Astrocyte (in vitro differentiated cells and primary cell): ENCODE data around the gene ENOX1. TPM values are rescaled to one million over a fixed set of nuclear protein-coding genes. Genes with fewer than 3 reads are reported as not detected.

ENCODE experiments used
- DNase-seq: peaks from one replicate; pipeline ENCODE4 v3.0.0-alpha.2; 2010; ENCODE audit warnings: low read depth
- FAIRE-seq: peaks from 2 replicates; lab custom pipeline; 2011; peaks lifted over from hg19 to GRCh38; lab: Jason Lieb, UNC
- H2AFZ ChIP-seq: 2 replicates; pipeline ENCODE4 v1.6.0; 2012; ENCODE audit warnings: low read depth, low read length, inconsistent platforms
- H3K27ac ChIP-seq: 2 replicates; pipeline ENCODE4 v1.5.1; 2011; ENCODE audit warnings: low read depth, low read length, inconsistent platforms
- H3K27me3 ChIP-seq: 2 replicates; pipeline ENCODE4 v1.6.0; 2011; ENCODE audit warnings: low read length, inconsistent platforms; ENCODE audit not compliant: insufficient read depth
- H3K36me3 ChIP-seq: 2 replicates; pipeline ENCODE4 v1.5.1; 2011; ENCODE audit warnings: low read length, inconsistent platforms; ENCODE audit not compliant: insufficient read depth
- H3K4me1 ChIP-seq: 2 replicates; pipeline ENCODE4 v1.5.1; 2011; ENCODE audit warnings: low read length, inconsistent platforms; ENCODE audit not compliant: insufficient read depth
- H3K4me2 ChIP-seq: 2 replicates; pipeline ENCODE4 v1.6.0; 2012; ENCODE audit warnings: low read length, inconsistent platforms
- H3K4me3 ChIP-seq: 2 replicates; pipeline ENCODE4 v1.5.1; 2011; ENCODE audit warnings: low read depth, mild to moderate bottlenecking, low read length, inconsistent platforms; ENCODE audit not compliant: insufficient read depth
- H3K79me2 ChIP-seq: 2 replicates; pipeline ENCODE4 v1.6.0; 2012; ENCODE audit warnings: mild to moderate bottlenecking, low read length, inconsistent platforms; ENCODE audit not compliant: insufficient read depth
- H3K9ac ChIP-seq: 2 replicates; pipeline ENCODE4 v1.6.0; 2012; ENCODE audit warnings: mild to moderate bottlenecking, low read length, inconsistent platforms
- H3K9me3 ChIP-seq: 2 replicates; pipeline ENCODE4 v1.5.1; 2012; ENCODE audit warnings: low read depth, mild to moderate bottlenecking, low read length, inconsistent platforms; ENCODE audit not compliant: insufficient read depth
- H4K20me1 ChIP-seq: 2 replicates; pipeline ENCODE4 v1.6.0; 2012; ENCODE audit warnings: low read length, inconsistent platforms; ENCODE audit not compliant: insufficient read depth
- H3K27ac Mint-ChIP-seq: one replicate; pipeline ENCODE4 v1.8.0; 2021; ENCODE audit warnings: mild to moderate bottlenecking, mixed read lengths; ENCODE audit not compliant: unreplicated experiment
- H3K27me3 Mint-ChIP-seq: one replicate; pipeline ENCODE4 v1.8.0; 2021; ENCODE audit warnings: low read depth, mixed read lengths; ENCODE audit not compliant: unreplicated experiment
- H3K36me3 Mint-ChIP-seq: one replicate; pipeline ENCODE4 v1.8.0; 2021; ENCODE audit warnings: low read depth, mixed read lengths; ENCODE audit not compliant: unreplicated experiment
- H3K4me1 Mint-ChIP-seq: one replicate; pipeline ENCODE4 v1.8.0; 2021; ENCODE audit warnings: low read depth, mixed read lengths; ENCODE audit not compliant: unreplicated experiment
- H3K4me3 Mint-ChIP-seq: one replicate; pipeline ENCODE4 v1.8.0; 2021; ENCODE audit warnings: mild to moderate bottlenecking, moderate library complexity, mixed read lengths; ENCODE audit not compliant: unreplicated experiment
- H3K9me3 Mint-ChIP-seq: one replicate; pipeline ENCODE4 v1.8.0; 2021; ENCODE audit warnings: mild to moderate bottlenecking, mixed read lengths; ENCODE audit not compliant: unreplicated experiment
- EZH2 ChIP-seq: IDR thresholded peaks from 2 replicates; pipeline ENCODE4 v1.6.1; 2012; ENCODE audit warnings: mild to moderate bottlenecking, low read length, inconsistent platforms; ENCODE audit not compliant: insufficient read depth
- total RNA-seq: library from RNA; stranded (reverse); gene quantifications from 2 replicates; pipeline ENCODE4 v1.2.1, GENCODE V29; 2021
- TF ChIP-seq, protein P1 (sequence below): IDR thresholded peaks from 2 replicates; pipeline ENCODE4 v1.5.1; 2011; ENCODE audit warnings: low read depth, mild to moderate bottlenecking, inconsistent platforms, low read length, moderate library complexity; ENCODE audit not compliant: insufficient read depth

Gene ENOX1
- total RNA-seq, 1 donor from 2014 or later = 2.3 TPM

DNA sequence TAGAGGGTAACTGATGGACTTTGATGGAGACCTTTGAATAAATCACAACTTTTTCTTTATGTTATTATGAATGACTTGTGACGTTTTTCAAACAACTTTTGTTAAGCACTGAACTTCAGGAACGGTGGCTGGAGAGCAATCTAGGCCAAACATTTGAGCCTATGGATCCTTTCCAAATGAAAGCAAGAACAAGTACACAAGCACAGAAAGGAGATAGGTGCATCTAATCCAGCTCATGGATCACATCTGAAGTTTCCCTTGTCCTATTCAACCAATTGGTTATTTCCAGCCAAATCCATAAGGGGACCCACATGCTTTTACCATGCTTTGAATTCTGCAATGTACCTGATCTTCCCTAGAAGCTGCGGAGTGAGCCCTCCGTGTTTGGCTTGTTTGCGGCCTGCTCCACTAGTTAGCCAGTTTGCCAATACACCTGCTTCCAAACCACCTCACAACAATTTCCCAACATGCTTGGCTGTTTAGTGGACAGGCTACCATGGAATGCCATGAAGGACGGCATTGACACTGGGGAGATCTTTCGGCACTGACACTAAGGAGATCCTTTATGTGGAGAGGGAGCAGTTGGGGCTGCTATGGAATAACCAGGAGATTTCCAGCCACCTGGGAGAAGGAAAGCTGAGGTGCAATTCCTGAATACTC is 447.5 kb downstream of the ENOX1 start:
- Mint-ChIP-seq H3K27ac (no peak overlapping the region), H3K36me3 (peaks cover 2% of the 10 kb centered on the region), H3K4me1 (no peaks in the 10 kb centered on the region), H3K27me3 (peaks cover 12% of the 10 kb centered on the region), H3K9me3 (no peaks in the 10 kb centered on the region), H3K4me3 (no peak overlapping the region)
- no peak overlapping the region for H3K27ac ChIP-seq
- H3K4me1 ChIP-seq = no peaks in the 10 kb centered on the region
- no peak overlapping the region for H2AFZ ChIP-seq
- FAIRE-seq = no peak
- TF ChIP-seq, protein P1, sequence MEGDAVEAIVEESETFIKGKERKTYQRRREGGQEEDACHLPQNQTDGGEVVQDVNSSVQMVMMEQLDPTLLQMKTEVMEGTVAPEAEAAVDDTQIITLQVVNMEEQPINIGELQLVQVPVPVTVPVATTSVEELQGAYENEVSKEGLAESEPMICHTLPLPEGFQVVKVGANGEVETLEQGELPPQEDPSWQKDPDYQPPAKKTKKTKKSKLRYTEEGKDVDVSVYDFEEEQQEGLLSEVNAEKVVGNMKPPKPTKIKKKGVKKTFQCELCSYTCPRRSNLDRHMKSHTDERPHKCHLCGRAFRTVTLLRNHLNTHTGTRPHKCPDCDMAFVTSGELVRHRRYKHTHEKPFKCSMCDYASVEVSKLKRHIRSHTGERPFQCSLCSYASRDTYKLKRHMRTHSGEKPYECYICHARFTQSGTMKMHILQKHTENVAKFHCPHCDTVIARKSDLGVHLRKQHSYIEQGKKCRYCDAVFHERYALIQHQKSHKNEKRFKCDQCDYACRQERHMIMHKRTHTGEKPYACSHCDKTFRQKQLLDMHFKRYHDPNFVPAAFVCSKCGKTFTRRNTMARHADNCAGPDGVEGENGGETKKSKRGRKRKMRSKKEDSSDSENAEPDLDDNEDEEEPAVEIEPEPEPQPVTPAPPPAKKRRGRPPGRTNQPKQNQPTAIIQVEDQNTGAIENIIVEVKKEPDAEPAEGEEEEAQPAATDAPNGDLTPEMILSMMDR = no peak
- TF ChIP-seq EZH2 = no peak
- H4K20me1 ChIP-seq = no peaks in the 10 kb centered on the region
- H3K36me3 ChIP-seq = no peaks in the 10 kb centered on the region
- H3K9me3 ChIP-seq = no peaks in the 10 kb centered on the region
- H3K79me2 ChIP-seq = no peaks in the 10 kb centered on the region
- no peak overlapping the region for H3K4me3 ChIP-seq
- no peak overlapping the region for H3K4me2 ChIP-seq
- no peak for DNase-seq
- H3K9ac ChIP-seq = no peak overlapping the region
- no peaks in the 10 kb centered on the region for H3K27me3 ChIP-seq

DNA sequence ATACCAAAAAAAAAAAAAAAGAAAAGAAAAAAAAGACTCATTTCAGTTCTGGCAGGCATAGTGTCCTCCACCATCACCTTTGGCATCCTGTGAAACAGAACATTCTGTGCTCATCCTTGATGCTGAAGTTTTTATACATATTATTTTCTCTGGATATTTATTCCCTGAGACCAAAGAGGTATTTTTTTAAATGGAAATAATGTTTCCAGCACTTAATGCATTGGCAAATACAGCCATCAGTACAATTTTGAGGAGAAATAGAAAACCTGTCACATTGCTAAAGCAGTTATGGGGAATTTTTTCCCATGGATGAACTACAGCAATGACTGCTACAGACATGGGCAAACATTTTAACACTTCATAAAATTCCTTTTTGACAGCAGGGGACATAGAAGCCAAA is 451.0 kb downstream of the ENOX1 start:
- H3K36me3 Mint-ChIP-seq = no peaks in the 10 kb centered on the region
- Histone ChIP-seq H3K4me3 (no peak overlapping the region), H3K79me2 (no peaks in the 10 kb centered on the region), H2AFZ (no peak overlapping the region), H3K27ac (no peak overlapping the region), H3K4me1 (no peaks in the 10 kb centered on the region), H3K4me2 (no peak overlapping the region), H3K9ac (no peak overlapping the region), H4K20me1 (no peaks in the 10 kb centered on the region), H3K27me3 (no peaks in the 10 kb centered on the region), H3K36me3 (no peaks in the 10 kb centered on the region), H3K9me3 (no peaks in the 10 kb centered on the region)
- H3K4me3 Mint-ChIP-seq = no peak overlapping the region
- peaks cover 10% of the 10 kb centered on the region for H3K27me3 Mint-ChIP-seq
- no peak for DNase-seq
- H3K9me3 Mint-ChIP-seq = no peaks in the 10 kb centered on the region
- H3K27ac Mint-ChIP-seq = no peak overlapping the region
- FAIRE-seq = no peak
- no peaks in the 10 kb centered on the region for H3K4me1 Mint-ChIP-seq
- TF ChIP-seq, protein P1 = no peak

DNA sequence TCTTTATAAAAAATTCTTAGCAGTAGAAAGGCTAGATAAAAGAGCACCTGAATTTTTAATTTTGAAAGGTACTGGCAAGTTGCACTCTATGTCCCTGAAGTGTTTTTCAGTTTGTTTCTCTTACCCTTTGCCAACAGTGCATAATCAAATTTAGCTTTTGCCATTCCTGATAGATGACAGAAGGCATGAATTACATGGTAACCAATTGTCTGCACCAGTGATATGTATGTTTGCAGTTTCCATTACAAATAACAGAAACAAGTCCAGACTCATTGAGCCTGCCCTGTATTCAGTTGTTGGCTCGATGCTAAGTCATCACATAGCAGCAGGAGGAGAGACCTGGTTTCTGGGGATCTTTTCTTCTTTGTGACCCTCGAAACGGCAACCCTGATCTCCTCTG is 453.6 kb downstream of the ENOX1 start:
- Mint-ChIP-seq H3K4me1 (no peaks in the 10 kb centered on the region), H3K36me3 (no peaks in the 10 kb centered on the region), H3K9me3 (no peaks in the 10 kb centered on the region), H3K27ac (no peak overlapping the region), H3K4me3 (no peak overlapping the region), H3K27me3 (peaks cover 14% of the 10 kb centered on the region)
- Histone ChIP-seq H2AFZ (no peak overlapping the region), H4K20me1 (no peaks in the 10 kb centered on the region), H3K27me3 (no peaks in the 10 kb centered on the region), H3K36me3 (no peaks in the 10 kb centered on the region), H3K9ac (no peak overlapping the region), H3K4me2 (no peak overlapping the region), H3K9me3 (no peaks in the 10 kb centered on the region), H3K4me1 (no peaks in the 10 kb centered on the region), H3K4me3 (no peak overlapping the region), H3K27ac (no peak overlapping the region), H3K79me2 (no peaks in the 10 kb centered on the region)
- TF ChIP-seq, protein P1 = no peak
- no peak for TF ChIP-seq EZH2
- DNase-seq (no peak), FAIRE-seq (no peak)
